ENCODE measurements around the gene RNF167.

DNA sequence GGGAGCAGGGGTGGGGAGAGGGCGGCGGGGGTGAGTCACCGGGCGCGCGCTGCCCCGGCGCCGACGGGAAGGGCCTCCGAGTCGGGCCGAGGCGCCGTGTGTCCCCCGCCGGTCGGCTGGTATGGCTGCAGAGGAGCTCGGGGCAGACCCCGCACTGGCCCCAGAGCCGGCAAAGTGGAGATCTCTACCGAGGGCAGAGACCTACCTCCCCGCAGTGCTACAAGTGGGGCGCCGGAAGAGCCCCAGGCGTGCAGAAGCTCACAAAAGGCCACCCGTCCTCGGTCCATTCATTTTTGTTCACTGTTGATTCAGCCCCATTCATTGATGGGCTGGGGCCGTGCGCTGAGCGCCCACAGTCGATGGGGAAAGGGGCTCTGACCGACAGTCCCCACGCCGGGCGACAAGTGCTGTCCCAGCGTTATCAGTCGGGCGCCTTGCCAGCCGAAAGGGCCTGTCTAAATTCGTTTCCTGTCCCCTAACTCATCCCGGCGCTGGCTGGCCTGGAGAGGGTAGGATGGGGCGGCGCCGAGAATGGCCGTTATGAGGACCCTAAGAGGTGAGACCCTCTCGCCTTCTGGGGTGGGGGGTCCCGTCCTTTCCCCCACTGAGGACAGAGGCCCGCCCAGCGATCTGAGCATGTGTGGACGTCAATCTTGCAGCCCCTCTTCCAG lies 10.1 kb downstream of the RNF167 start:
- TF ChIP-seq CTCF (IDR thresholded peaks at IDR 0.05), result no peak
- no peak for TF ChIP-seq POLR2A (IDR thresholded peaks at IDR 0.05)
- no peak for TF ChIP-seq POLR2AphosphoS5 (IDR thresholded peaks at IDR 0.05)

Measured in upper lobe of left lung (tissue), 4 donors.